ENCODE measurements around the gene NAGS. TPM values are rescaled to one million over a fixed set of nuclear protein-coding genes. Genes with fewer than 3 reads are reported as not detected.

Gene NAGS
- polyA plus RNA-seq, 1 donor (not counting 4 experiments of a cell fraction or from before 2014, with no cell fraction given), result 1.8 TPM

GRCh38 chr17:43987131-43988021 is 17.0 kb upstream of the NAGS start:
- Histone ChIP-seq H3K9ac (ENCODE audit: control insufficient read depth, extremely low read depth, insufficient read depth, low read length) (no peak overlapping the region), H3K4me3 (ENCODE audit: control insufficient read depth in 2 of 3, extremely low read depth in 1 of 3, insufficient read depth in 2 of 3, low read depth in 1 of 3, low read length in 3 of 3) (no peak overlapping the region), H3K27ac (ENCODE audit: control insufficient read depth, insufficient read depth, low read length) (no peak overlapping the region), H3K79me2 (ENCODE audit: control insufficient read depth, insufficient read depth, low read length) (no peaks in the 10 kb centered on the region), H3K27me3 (ENCODE audit: control insufficient read depth, extremely low read depth, insufficient read depth, low read length) (peaks cover 34% of the 10 kb centered on the region), H3K9me1 (ENCODE audit: control insufficient read depth, extremely low read depth, insufficient read depth, low read length) (no peaks in the 10 kb centered on the region), H2AFZ (ENCODE audit: control insufficient read depth, low read length) (no peak overlapping the region), H3K36me3 (ENCODE audit: control insufficient read depth in 2 of 2, extremely low read depth in 1 of 2, insufficient read depth in 2 of 2, low read length in 2 of 2) (no peaks in the 10 kb centered on the region), H3K9me3 (ENCODE audit: control insufficient read depth, low read depth, low read length) (no peaks in the 10 kb centered on the region), H3K4me2 (ENCODE audit: control insufficient read depth, extremely low read depth, insufficient read depth, low read depth, low read length) (no peak overlapping the region), H3K4me1 (ENCODE audit: control insufficient read depth, extremely low read depth, insufficient read depth, low read length) (no peaks in the 10 kb centered on the region), H4K20me1 (ENCODE audit: control insufficient read depth, extremely low read depth, insufficient read depth, low read length) (no peaks in the 10 kb centered on the region)
- FAIRE-seq (no peak), DNase-seq (ENCODE audit: low read depth, low spot score) (no peak)
- dilution Hi-C loops (cut with MboI; ENCODE audit: extremely low pct_ligation_motif_present, low sequenced_read_pairs), result no loop called here
- no peak for TF ChIP-seq CTCF (optimal IDR thresholded peaks at IDR 0.05 in 1 of 3, IDR thresholded peaks at IDR 0.05 in 1 of 3, conservative IDR thresholded peaks at IDR 0.05 in 1 of 3; ENCODE audit: extremely low read depth in 1 of 3, insufficient read depth in 2 of 3, low read length in 3 of 3)
- no peak for TF ChIP-seq EZH2 (IDR thresholded peaks at IDR 0.05; ENCODE audit: low read length)

- peaks cover 25% of the 10 kb centered on the region for H3K27me3 ChIP-seq (ENCODE audit: control insufficient read depth, extremely low read depth, insufficient read depth, low read length)
- no peak overlapping the region for H3K27ac ChIP-seq (ENCODE audit: control insufficient read depth, insufficient read depth, low read length)
Observed at GRCh38 chr17:43988301-43988700, 16.1 kb upstream of the NAGS start.

More at GRCh38 chr17:43988301-43988700, 16.1 kb upstream of the NAGS start:
- no peaks in the 10 kb centered on the region for H3K36me3 ChIP-seq (ENCODE audit: control insufficient read depth in 2 of 2, extremely low read depth in 1 of 2, insufficient read depth in 2 of 2, low read length in 2 of 2)
- no peak overlapping the region for H2AFZ ChIP-seq (ENCODE audit: control insufficient read depth, low read length)
- dilution Hi-C loops (cut with MboI; ENCODE audit: extremely low pct_ligation_motif_present, low sequenced_read_pairs), result no loop called here
- no peaks in the 10 kb centered on the region for H4K20me1 ChIP-seq (ENCODE audit: control insufficient read depth, extremely low read depth, insufficient read depth, low read length)
- TF ChIP-seq EZH2 (IDR thresholded peaks at IDR 0.05; ENCODE audit: low read length), result no peak
- no peak for TF ChIP-seq CTCF (optimal IDR thresholded peaks at IDR 0.05 in 1 of 3, IDR thresholded peaks at IDR 0.05 in 1 of 3, conservative IDR thresholded peaks at IDR 0.05 in 1 of 3; ENCODE audit: extremely low read depth in 1 of 3, insufficient read depth in 2 of 3, low read length in 3 of 3)
- FAIRE-seq, result no peak
- H3K9ac ChIP-seq (ENCODE audit: control insufficient read depth, extremely low read depth, insufficient read depth, low read length), result no peak overlapping the region
- no peaks in the 10 kb centered on the region for H3K79me2 ChIP-seq (ENCODE audit: control insufficient read depth, insufficient read depth, low read length)
- no peaks in the 10 kb centered on the region for H3K9me1 ChIP-seq (ENCODE audit: control insufficient read depth, extremely low read depth, insufficient read depth, low read length)
- no peaks in the 10 kb centered on the region for H3K4me1 ChIP-seq (ENCODE audit: control insufficient read depth, extremely low read depth, insufficient read depth, low read length)
- no peak overlapping the region for H3K4me2 ChIP-seq (ENCODE audit: control insufficient read depth, extremely low read depth, insufficient read depth, low read depth, low read length)
- no peak overlapping the region for H3K4me3 ChIP-seq (ENCODE audit: control insufficient read depth in 2 of 3, extremely low read depth in 1 of 3, insufficient read depth in 2 of 3, low read depth in 1 of 3, low read length in 3 of 3)
- no peaks in the 10 kb centered on the region for H3K9me3 ChIP-seq (ENCODE audit: control insufficient read depth, low read depth, low read length)
- DNase-seq (ENCODE audit: low read depth, low spot score), result no peak
